NCI-H1105 treated with DMSO at 0.1 percent for 48 hours (cell line): ENCODE results near the gene SUPT4H1.
A peak's percentile ranks its signal among the peaks of the same experiment; 100 is the strongest.

ENCODE experiments used
- DNase-seq: peaks from one replicate; lab custom pipeline; 2025; lab: John Stamatoyannopoulos, UW

Gene SUPT4H1

DNA sequence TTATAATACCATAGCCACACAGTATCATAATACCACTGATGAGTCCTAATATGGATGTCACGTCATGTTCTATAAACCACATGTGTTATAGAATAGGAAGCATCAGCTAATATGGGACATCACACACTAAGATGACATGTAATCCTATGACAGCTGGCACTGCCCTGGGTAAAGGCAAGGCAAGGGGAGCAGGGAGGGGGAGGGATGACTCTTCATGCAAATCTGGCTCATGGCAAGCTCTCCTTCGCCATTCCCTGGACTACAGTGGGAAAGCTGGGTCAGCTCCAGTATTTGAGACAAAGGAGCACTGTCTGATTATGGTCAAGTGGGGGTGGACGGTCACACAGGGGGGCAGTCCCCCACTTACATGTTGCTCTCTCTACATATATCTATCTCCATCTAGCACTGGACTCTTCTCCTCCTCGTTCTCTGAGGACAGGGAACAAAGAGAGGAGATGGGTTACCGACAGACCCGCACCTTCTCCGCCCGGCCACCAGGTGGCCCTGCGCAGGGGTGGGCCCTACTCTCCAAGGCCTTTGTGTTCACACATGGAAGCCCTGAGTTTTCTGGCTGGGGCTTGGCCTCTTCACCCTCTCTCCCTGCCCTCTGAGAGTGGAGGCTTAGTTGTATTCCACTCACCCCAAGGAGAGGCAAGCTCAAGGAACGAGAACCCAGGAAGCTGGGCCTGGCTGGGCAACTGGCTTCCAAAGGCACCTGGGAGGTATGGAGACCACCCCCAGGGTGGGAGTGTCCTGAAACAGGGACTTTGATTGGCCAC is 47.8 kb downstream of the SUPT4H1 start:
- DNase-seq = peak; percentile 60

DNA sequence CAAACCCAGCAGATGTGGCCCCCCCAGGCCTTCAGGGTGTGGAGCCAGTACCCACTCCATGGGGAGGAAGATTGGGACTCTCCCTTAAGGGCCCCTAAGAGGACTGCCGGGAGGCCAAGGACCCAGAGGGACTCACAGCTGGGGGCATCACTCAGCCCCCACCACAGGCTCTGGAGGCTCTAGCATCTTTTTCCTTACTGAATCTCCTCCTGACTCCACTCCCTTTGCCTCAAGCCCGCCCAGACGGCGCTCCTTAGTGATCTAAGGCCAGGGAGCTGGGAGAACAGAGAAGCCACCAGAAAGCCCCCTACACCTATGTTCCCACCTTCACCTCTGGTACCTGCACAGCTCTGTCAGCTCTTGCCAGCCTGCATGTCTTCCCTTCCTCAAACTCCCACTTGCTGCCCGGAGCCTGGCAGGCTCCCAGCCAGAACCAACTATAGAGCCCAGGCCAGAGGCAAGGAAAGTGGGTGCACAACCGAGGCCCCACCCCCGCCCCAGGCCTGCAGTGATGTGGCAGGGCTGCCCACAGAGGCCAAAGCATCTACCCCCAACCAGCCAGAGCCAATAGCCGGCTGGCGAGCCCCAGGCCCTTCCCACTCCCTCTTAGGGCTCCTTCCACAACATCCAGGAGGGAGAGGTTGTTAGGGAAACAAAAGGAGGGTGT is 48.9 kb downstream of the SUPT4H1 start:
- no peak for DNase-seq

DNA sequence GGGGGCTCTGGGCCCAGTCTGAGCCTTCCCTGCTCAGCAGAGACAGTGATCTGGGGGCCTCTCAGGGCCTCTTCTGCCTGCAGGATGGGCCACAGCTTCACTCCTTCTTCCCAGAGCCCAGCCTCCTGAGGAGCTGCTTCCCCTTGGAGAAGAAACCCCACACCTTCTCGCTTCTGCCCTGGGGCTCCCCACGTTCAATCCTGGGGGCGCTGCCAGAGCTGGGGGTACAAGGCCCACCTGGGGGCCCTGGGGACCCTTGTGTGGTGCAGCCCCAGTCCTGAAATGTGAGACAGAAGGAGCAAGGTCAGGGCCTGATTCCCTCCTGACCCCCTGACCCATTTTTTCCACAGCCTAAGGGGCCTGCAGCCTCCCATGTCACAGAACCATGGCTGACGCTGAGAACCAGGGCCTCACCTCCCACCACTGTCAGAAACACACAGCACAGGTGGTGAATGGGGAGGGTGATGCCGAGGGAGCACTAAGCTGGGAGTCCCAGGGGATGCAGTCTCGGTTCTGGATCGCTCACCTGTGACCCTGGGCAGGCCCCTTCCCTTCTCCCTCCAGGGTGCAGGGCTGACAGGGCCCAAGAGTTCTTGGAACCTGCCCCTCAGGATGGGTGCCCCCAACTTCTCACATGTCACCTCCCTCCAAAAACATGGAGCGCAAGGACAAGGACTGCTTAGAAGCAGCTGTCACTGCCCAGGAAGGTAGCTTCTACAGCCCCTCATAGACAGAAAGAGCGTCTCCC is 49.7 kb downstream of the SUPT4H1 start:
- DNase-seq = no peak

DNA sequence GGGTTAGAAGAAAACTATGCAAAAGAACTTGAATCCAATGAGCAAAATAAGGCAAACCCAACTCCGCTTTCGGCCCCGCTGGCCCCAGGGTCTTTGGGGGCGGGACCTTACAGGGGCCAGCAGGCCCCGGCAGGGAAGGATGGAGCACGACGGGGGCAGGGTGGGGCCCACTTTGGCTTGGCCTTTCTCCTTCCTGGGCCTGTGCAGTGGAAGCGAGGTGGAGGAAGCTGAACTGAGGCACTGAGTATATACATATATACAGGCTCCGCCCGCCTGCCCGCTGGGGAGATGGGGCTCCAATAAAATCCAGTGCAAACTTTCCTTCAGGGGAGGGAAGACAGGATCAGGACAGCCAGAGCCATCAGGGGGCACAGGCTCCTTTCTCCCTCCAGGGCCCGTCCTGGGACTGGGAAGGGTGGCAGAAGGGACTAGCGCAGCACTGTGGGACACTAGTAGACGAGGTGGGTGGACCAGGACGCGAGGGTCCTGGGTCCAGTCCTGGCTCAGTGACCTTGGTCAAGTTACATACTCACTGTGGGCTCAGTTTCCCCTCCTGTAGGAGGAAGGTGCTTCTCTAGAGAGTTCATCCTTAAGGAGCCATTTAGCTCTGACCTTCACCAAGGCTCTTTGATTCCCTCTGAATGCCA is 50.4 kb downstream of the SUPT4H1 start:
- no peak for DNase-seq

DNA sequence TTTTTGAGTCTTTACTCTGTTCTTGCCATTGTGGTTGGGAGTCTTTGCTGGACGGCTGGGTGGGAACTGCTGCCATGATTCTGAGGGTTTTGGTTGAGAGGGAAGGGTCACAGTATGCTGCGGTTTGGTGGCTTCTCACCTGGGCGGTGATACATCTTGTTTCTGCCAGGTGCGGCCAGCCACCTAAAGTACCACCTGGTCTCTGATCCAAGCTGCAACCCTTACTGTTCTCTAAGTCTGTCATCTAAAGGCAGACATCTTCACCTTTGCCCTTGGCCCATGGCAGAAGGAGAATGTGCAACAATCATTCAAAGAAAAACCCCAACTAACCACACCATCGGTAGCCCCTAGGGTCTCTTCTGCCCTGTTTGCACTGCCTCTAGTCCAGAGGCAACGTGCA is 51.7 kb downstream of the SUPT4H1 start:
- no peak for DNase-seq
